IMR-90 (cell line): ENCODE measurements around the gene CYP2W1. TPM values are rescaled to one million over a fixed set of nuclear protein-coding genes. Genes with fewer than 3 reads are reported as not detected.
"Not testable (repeated sequence)": the region's sequence is repeated elsewhere in the genome, so short reads cannot be mapped to it uniquely, and the experiment has no call there.

Source experiments
- ATAC-seq: fragments of 200-7000 bp; cut with Tn5 transposase; 2 replicates; pipeline ENCODE4 v1.9.1; 2020; ENCODE audit warnings: low read depth, mild to moderate bottlenecking, moderate library complexity
- BruUV-seq: library from RNA; stranded (reverse); fragments of 400-500 nt; replicated peaks from 2 replicates; lab custom pipeline; 2021; lab: Mats Ljungman, UMichigan
- CTCF ChIA-PET: fragments of 300-600 bp; formaldehyde crosslinking; extraction: SDS; loops from one replicate; lab custom pipeline; 2021; ENCODE audit warnings: antibody characterized with exemption; lab: Yijun Ruan, JAX
- POLR2A ChIA-PET: fragments of 300-600 bp; sonication (Branson Sonifier 250); formaldehyde crosslinking; loops from one replicate; lab custom pipeline; 2022; ENCODE audit warnings: antibody characterized with exemption; ENCODE audit not compliant: unreplicated experiment; lab: Charles Lee
- DNase-seq: peaks from one replicate; pipeline ENCODE4 v3.0.0; 2013
- H2AFZ ChIP-seq: replicated peaks from 2 replicates; pipeline ENCODE3; 2013; ENCODE audit warnings: low read length, mild to moderate bottlenecking; ENCODE audit not compliant: poor library complexity
- H2AK5ac ChIP-seq: 2 replicates; pipeline ENCODE4 v1.6.1; 2013; ENCODE audit warnings: low read depth, low read length, inconsistent platforms
- H2AK9ac ChIP-seq: replicated peaks from 2 replicates; pipeline ENCODE3; 2013; ENCODE audit warnings: mild to moderate bottlenecking, low read depth, low read length, moderate library complexity; ENCODE audit not compliant: poor library complexity
- H2BK120ac ChIP-seq: 2 replicates; pipeline ENCODE4 v1.6.1; 2013; ENCODE audit warnings: low read depth, low read length, inconsistent platforms
- H2BK15ac ChIP-seq: 3 replicates; pipeline ENCODE4 v1.6.1; 2013; ENCODE audit warnings: low read depth, low read length, inconsistent platforms
- H2BK20ac ChIP-seq: 2 replicates; pipeline ENCODE4 v1.6.1; 2013; ENCODE audit warnings: low read depth, mild to moderate bottlenecking, inconsistent platforms, low read length, moderate library complexity
- H2BK5ac ChIP-seq: 2 replicates; pipeline ENCODE4 v1.6.1; 2013; ENCODE audit warnings: mild to moderate bottlenecking, low read depth, low read length, inconsistent platforms; ENCODE audit not compliant: poor library complexity, severe bottlenecking
- H3K14ac ChIP-seq: replicated peaks from 2 replicates; pipeline ENCODE4 v1.6.1; 2013; ENCODE audit warnings: low read depth, low read length, inconsistent platforms
- H3K18ac ChIP-seq: 2 replicates; pipeline ENCODE4 v1.6.1; 2013; ENCODE audit warnings: low read depth, low read length, control low read depth
- H3K23ac ChIP-seq: 2 replicates; pipeline ENCODE4 v1.6.1; 2013; ENCODE audit warnings: low read depth, low read length, inconsistent platforms
- H3K27ac ChIP-seq: 2 replicates; pipeline ENCODE4 v1.5.1; 2013; ENCODE audit warnings: mild to moderate bottlenecking, control low read depth, low read length; ENCODE audit not compliant: insufficient read depth
- H3K27me3 ChIP-seq: 2 replicates; pipeline ENCODE4 v1.6.1; 2013; ENCODE audit warnings: low read length; ENCODE audit not compliant: control insufficient read depth, insufficient read depth
- H3K36me3 ChIP-seq: 2 replicates; pipeline ENCODE4 v1.6.1; 2013; ENCODE audit warnings: low read length, mixed read lengths; ENCODE audit not compliant: control insufficient read depth, insufficient read depth
- H3K4ac ChIP-seq: 2 replicates; pipeline ENCODE4 v1.6.1; 2013; ENCODE audit warnings: low read depth, low read length, inconsistent platforms
- H3K4me1 ChIP-seq: 2 replicates; pipeline ENCODE4 v1.6.1; 2013; ENCODE audit warnings: low read length, mixed read lengths; ENCODE audit not compliant: control insufficient read depth, insufficient read depth
- H3K4me2 ChIP-seq: 2 replicates; pipeline ENCODE4 v1.6.1; 2013; ENCODE audit warnings: low read depth, mild to moderate bottlenecking, control low read depth, low read length, moderate library complexity
- H3K4me3 ChIP-seq: 2 replicates; pipeline ENCODE4 v1.5.1; 2013; ENCODE audit warnings: low read depth, mild to moderate bottlenecking, control low read depth, low read length, moderate library complexity; ENCODE audit not compliant: insufficient read depth
- H3K56ac ChIP-seq: 2 replicates; pipeline ENCODE4 v1.6.1; 2013; ENCODE audit warnings: low read length, inconsistent platforms; ENCODE audit not compliant: insufficient read depth; ENCODE audit errors: extremely low read depth
- H3K79me1 ChIP-seq, 2 experiments: 2 replicates each; pipeline ENCODE4 v1.6.1; 2013; ENCODE audit warnings: low read length in 2 of 2, inconsistent platforms in 1 of 2, low read depth in 1 of 2
- H3K9ac ChIP-seq: 2 replicates; pipeline ENCODE4 v1.6.1; 2013; ENCODE audit warnings: low read depth, low read length, control low read depth
- H3K9me1 ChIP-seq: 2 replicates; pipeline ENCODE4 v1.6.1; 2013; ENCODE audit warnings: low read length, inconsistent platforms; ENCODE audit not compliant: insufficient read depth
- H3K9me3 ChIP-seq: 2 replicates; pipeline ENCODE4 v1.6.1; 2013; ENCODE audit warnings: low read length; ENCODE audit not compliant: control insufficient read depth, insufficient read depth
- H4K20me1 ChIP-seq: 2 replicates; pipeline ENCODE4 v1.6.1; 2013; ENCODE audit warnings: low read length, inconsistent platforms; ENCODE audit not compliant: insufficient read depth
- H4K5ac ChIP-seq: 2 replicates; pipeline ENCODE4 v1.6.1; 2013; ENCODE audit warnings: mild to moderate bottlenecking, low read depth, low read length, control low read depth
- H4K8ac ChIP-seq, 2 experiments: 2 replicates each; pipeline ENCODE4 v1.6.1; 2013; ENCODE audit warnings: low read depth in 2 of 2, low read length in 2 of 2, control low read depth in 1 of 2, inconsistent platforms in 1 of 2
- H4K91ac ChIP-seq: 2 replicates; pipeline ENCODE4 v1.6.1; 2013; ENCODE audit warnings: low read depth, low read length, inconsistent platforms; ENCODE audit not compliant: insufficient read depth
- WGBS, 2 experiments: methylation state at CpG; one replicate each; pipeline versions ENCODE4 v1.1.5 to v1.1.7; 2013; ENCODE audit warnings: missing lambda C conversion rate in 2 of 2; ENCODE audit not compliant: insufficient read length in 1 of 2; ENCODE audit errors: extremely low coverage in 2 of 2; 5-methylcytosine and 5-hydroxymethylcytosine counted together
- dilution Hi-C: fragments of 300-500 bp; cut with HindIII; formaldehyde crosslinking; loops from one replicate; pipeline ENCODE4 v1.14.3; 2018; ENCODE audit warnings: low sequenced_read_pairs; ENCODE audit not compliant: unreplicated experiment
- in situ Hi-C: fragments of 300-500 bp; cut with MboI; formaldehyde crosslinking; loops from 3 replicates; pipeline ENCODE4 v1.14.3; 2019; ENCODE audit warnings: low sequenced_read_pairs, inconsistent platforms, mixed read lengths
- intact Hi-C: fragments of 100-400 bp; cut with micrococcal nuclease; formaldehyde crosslinking; loops from 2 replicates; pipeline ENCODE4 v1.10.0; 2022
- polyA plus RNA-seq, 3 experiments: library from polyadenylated mRNA; depleted of rRNA; stranded (reverse); fragments of >200 nt; gene quantifications; 2 replicates each; pipeline ENCODE4 v1.2.3, GENCODE V29; 2012; ENCODE audit warnings: low replicate concordance in 1 of 3
- total RNA-seq: library from RNA; depleted of rRNA; stranded (reverse); fragments of >200 nt; gene quantifications from 2 replicates; pipeline ENCODE4 v1.2.3, GENCODE V29; 2012

CYP2W1 gene
- total and polyA plus RNA-seq, 2 of the 4 experiments (the other 2 are of a cell fraction), result not detected

DNA sequence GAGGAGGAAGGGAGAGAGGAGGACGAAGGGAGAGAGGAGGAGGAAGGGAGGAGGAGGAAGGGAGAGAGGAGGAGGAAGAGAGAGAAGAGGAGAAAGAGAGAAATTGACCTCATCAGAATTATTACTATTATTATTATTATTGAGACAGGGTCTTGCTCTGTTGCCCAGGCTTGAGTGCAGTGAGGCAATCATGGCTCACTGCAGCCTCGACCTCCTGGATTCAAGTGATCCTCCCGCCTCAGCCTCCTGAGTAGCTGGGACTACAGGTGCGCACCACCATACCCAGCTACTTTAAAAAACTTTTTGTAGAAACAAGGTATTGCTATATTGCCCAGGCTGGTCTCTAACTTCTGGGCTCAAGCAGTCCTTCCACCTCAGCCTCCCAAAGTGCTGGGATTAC lies 39.2 kb upstream of the CYP2W1 start:
- H3K9me1 ChIP-seq, dilution Hi-C loops, H3K27ac ChIP-seq, H2AFZ ChIP-seq, ATAC-seq, H3K4me1 ChIP-seq, H2BK15ac ChIP-seq, H3K9me3 ChIP-seq, BruUV-seq, H3K4ac ChIP-seq, H3K14ac ChIP-seq, DNase-seq, H3K23ac ChIP-seq, H2AK9ac ChIP-seq, in situ Hi-C loops, H4K8ac ChIP-seq, POLR2A ChIA-PET, H2BK20ac ChIP-seq, intact Hi-C loops, H4K5ac ChIP-seq, H3K27me3 ChIP-seq, H3K4me2 ChIP-seq, H2BK5ac ChIP-seq, H2AK5ac ChIP-seq, H3K56ac ChIP-seq, H3K18ac ChIP-seq, H3K4me3 ChIP-seq, H2BK120ac ChIP-seq, H3K36me3 ChIP-seq, H4K91ac ChIP-seq, H4K20me1 ChIP-seq, CTCF ChIA-PET, H3K9ac ChIP-seq, H3K79me1 ChIP-seq: not testable (repeated sequence)
- 80% methylated on average over 2 of the region's 4 CpGs; no CpG with 5 or more reads in 1 of the 2 experiments for WGBS, 2 experiments
